EL (cell line): Measurements from ENCODE around the gene KPNB1.

Source experiments
- DNase-seq: peaks from one replicate; pipeline ENCODE4 v3.0.0-alpha.2; 2016

KPNB1 gene

GRCh38 chr17:47733047-47733673 is 83.4 kb downstream of the KPNB1 start, which contains the start of gene TBX21:
Gene TBX21, plus strand, starts transcription at chr17:47733236. Its CDS starts 219 bp downstream, at chr17:47733455.
- DNase-seq, result peak; percentile 47

GRCh38 chr17:47733674-47734410 is 84.1 kb downstream of the KPNB1 start:
- no peak for DNase-seq

GRCh38 chr17:47735139-47735464 is 85.4 kb downstream of the KPNB1 start:
- no peak for DNase-seq
